Measurements from ENCODE around the gene ITGA8. TPM values are rescaled to one million over a fixed set of nuclear protein-coding genes. Genes with fewer than 3 reads are reported as not detected.

The ITGA8 gene
- total RNA-seq, 1 donor from 2014 or later = 23.4 TPM

GRCh38 chr10:15603446-15604011 lies 116.2 kb downstream of the ITGA8 start:
- no peak for ATAC-seq
- Histone ChIP-seq H3K27ac (no peak overlapping the region), H3K4me3 (no peak overlapping the region), H3K27me3 (ENCODE audit: low read depth) (no peaks in the 10 kb centered on the region), H3K9me3 (no peaks in the 10 kb centered on the region), H3K36me3 (no peaks in the 10 kb centered on the region), H3K4me1 (no peaks in the 10 kb centered on the region)
- no peak for DNase-seq
- no peak for TF ChIP-seq CTCF (IDR thresholded peaks at IDR 0.05)
- intact Hi-C loops (cut with DNase I) = no loop called here

GRCh38 chr10:15601819-15602218 lies 117.9 kb downstream of the ITGA8 start:
- H3K27me3 ChIP-seq (ENCODE audit: low read depth) = no peaks in the 10 kb centered on the region
- intact Hi-C loops (cut with DNase I) = no loop called here
- H3K36me3 ChIP-seq = no peaks in the 10 kb centered on the region
- H3K9me3 ChIP-seq = no peaks in the 10 kb centered on the region
- H3K4me3 ChIP-seq = no peak overlapping the region
- TF ChIP-seq CTCF (IDR thresholded peaks at IDR 0.05) = no peak
- no peaks in the 10 kb centered on the region for H3K4me1 ChIP-seq
- ATAC-seq = no peak
- H3K27ac ChIP-seq = no peak overlapping the region
- DNase-seq = no peak

GRCh38 chr10:15595260-15595659 lies 124.5 kb downstream of the ITGA8 start:
- Histone ChIP-seq H3K9me3 (no peaks in the 10 kb centered on the region), H3K27me3 (ENCODE audit: low read depth) (no peaks in the 10 kb centered on the region), H3K36me3 (no peaks in the 10 kb centered on the region), H3K27ac (no peak overlapping the region), H3K4me1 (no peaks in the 10 kb centered on the region), H3K4me3 (no peak overlapping the region)
- ATAC-seq (no peak), DNase-seq (no peak)
- TF ChIP-seq CTCF (IDR thresholded peaks at IDR 0.05) = no peak
- intact Hi-C loops (cut with DNase I) = no loop called here

GRCh38 chr10:15591937-15592336 lies 127.8 kb downstream of the ITGA8 start:
- no peaks in the 10 kb centered on the region for H3K9me3 ChIP-seq
- intact Hi-C loops (cut with DNase I) = no loop called here
- ATAC-seq (no peak), DNase-seq (no peak)
- no peak overlapping the region for H3K4me3 ChIP-seq
- no peaks in the 10 kb centered on the region for H3K36me3 ChIP-seq
- H3K27ac ChIP-seq = no peak overlapping the region
- peaks cover 11% of the 10 kb centered on the region for H3K4me1 ChIP-seq
- H3K27me3 ChIP-seq (ENCODE audit: low read depth) = no peaks in the 10 kb centered on the region
- no peak for TF ChIP-seq CTCF (IDR thresholded peaks at IDR 0.05)

GRCh38 chr10:15591431-15591830 lies 128.3 kb downstream of the ITGA8 start:
- Histone ChIP-seq H3K4me3 (no peak overlapping the region), H3K9me3 (no peaks in the 10 kb centered on the region), H3K4me1 (peaks cover 11% of the 10 kb centered on the region), H3K36me3 (no peaks in the 10 kb centered on the region), H3K27ac (no peak overlapping the region), H3K27me3 (ENCODE audit: low read depth) (no peaks in the 10 kb centered on the region)
- TF ChIP-seq CTCF (IDR thresholded peaks at IDR 0.05) = no peak
- DNase-seq = no peak
- intact Hi-C loops (cut with DNase I) = no loop called here
- ATAC-seq = no peak

All from lower lobe of right lung (tissue), 2 donors.